GM21723 (cell line): ENCODE data around the gene PPID.
"Not testable (repeated sequence)": the region's sequence is repeated elsewhere in the genome, so short reads cannot be mapped to it uniquely, and the experiment has no call there.

Experiments used
- ATAC-seq: cut with Tn5 transposase; IDR thresholded peaks from one replicate; pipeline ENCODE4 v1.9.1; 2021; ENCODE audit warnings: mild to moderate bottlenecking, moderate library complexity; ENCODE audit not compliant: unreplicated experiment

The PPID gene

GRCh38 chr4:158722917-158723793 is at the start of gene PPID:
PPID (minus strand) TSS chr4:158723396; CDS start chr4:158723288, 108 bp downstream.
- ATAC-seq: peak; percentile 98

- no peak for ATAC-seq
Measured at GRCh38 chr4:158771776-158772175, 48.6 kb upstream of the PPID start.

- ATAC-seq: no peak
Measured at GRCh38 chr4:158770671-158771070, 47.5 kb upstream of the PPID start.

GRCh38 chr4:158769175-158769921 is 46.2 kb upstream of the PPID start:
- peak; percentile 39 for ATAC-seq

DNA sequence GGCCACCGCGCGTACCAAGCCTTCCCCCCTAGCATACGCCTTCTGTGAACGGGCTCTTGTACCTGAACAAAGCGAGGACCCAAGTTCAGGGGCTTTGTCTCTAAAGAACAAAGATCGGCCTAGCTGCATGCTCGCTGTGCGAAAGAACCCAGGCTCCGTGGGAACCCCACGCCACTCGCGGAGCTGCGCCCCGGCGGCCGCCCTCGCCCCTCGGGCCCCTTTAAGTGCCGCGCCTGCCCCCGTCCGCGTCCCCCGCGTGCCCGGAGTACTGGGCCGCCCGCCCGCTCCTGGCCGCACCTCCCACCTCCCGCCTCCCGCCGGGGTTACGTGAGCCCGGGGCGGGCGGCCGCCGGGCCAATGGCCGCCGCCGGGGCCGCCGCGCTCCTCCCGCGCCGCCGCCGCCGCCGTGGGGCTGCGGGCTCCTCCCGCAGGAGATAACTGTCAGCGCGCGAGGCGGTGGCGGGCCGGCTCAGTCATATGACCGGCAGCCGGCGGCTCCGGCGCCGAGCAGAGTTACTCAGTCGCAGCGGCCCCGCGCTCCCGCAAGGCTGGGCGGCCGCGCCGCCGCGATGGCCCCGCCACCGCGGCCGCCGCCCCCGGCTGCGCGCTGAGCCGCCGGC is 45.5 kb upstream of the PPID start, which contains the start of gene FNIP2:
Gene FNIP2, plus strand, starts transcription at position 472 of the 620 bp plus-strand sequence. CDS start 187 bp downstream, outside the sequence.
- peak; percentile 90 for ATAC-seq

DNA sequence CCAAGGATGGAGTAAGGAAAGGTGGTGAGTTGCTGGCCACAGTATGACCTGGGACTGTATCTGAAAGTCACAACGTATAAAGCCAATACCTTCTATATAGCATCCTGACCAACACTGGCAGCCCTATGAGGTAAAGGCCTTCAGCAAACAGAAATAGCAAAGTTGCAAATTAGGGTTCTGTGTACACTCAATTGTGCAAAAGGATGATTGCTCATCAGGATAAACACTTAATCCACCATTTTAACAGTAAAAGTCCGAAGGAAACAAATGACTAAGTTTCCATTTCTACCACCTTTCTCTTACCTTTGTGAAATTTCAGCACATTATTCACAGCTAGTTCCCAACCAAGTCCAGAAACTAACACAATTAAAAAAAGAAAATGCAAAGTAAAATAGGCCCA is 44.3 kb upstream of the PPID start:
- ATAC-seq: no peak

DNA sequence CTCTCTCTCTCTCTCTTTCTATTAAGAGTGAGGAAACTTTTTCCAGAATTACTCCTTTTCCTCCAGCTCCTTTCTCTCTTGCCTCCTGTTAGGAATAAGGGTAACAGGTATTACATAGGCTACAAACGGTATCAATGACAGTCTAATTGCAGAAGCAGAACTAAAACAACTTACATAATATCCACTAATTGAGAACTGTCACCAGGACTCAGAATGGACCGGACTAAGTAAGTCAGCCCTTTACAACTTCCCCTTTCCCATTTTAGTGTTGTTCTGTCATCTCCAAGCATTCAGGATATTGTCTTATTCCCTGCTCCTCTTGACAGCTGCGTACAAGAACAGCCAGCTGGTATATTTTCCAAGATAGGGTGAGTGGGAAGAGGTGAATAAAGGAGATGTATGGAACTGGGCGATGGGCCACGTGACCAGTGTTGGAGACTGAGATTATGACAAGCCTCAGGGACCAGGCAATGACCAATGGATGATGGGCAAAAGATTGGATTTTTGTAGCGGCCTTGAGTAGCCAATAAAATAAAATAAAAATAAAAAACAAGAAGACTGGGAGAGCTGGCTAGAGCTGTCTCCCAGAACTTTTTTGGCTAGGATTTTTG is 43.3 kb upstream of the PPID start:
- no peak for ATAC-seq

GRCh38 chr4:158763462-158763861 is 40.3 kb upstream of the PPID start:
- no peak for ATAC-seq

- no peak for ATAC-seq
Measured at GRCh38 chr4:158762553-158762952, 39.4 kb upstream of the PPID start.

DNA sequence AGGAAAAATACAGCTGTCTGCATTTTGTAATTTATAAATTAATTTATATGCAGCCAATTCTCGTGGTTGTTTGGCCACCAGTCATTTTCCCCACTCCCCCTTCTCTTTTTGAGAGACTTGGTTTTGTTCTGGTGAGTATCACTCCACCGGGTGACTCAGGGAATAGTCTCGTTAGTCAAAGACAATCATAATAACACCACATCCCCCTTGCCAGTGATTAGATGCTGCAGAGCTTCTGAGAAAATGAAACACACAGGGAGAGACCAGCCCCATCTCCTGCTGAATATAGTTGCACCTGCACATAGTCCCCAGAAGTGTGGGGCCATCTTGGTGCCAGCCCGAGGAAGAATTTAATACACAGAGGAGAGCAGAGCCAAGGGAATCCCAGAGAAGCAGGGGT is 37.7 kb upstream of the PPID start:
- ATAC-seq: no peak

DNA sequence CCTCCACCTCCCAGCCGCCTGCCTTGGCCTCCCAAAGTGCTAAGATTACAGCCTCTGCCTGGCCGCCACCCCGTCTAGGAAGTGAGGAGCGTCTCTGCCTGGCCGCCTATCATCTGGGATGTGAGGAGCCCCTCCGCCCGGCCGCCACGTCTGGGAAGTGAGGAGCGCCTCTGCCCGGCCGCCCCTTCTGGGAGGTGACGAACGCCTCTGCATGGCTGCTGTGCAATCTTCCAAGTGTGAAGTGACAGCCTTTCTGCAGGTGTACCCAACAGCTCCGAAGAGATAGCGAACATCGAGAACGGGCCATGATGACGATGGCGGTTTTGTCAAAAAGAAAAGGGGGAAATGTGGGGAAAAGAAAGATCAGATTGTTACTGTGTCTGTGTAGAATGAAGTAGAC is 36.3 kb upstream of the PPID start:
- ATAC-seq: not testable (repeated sequence)

DNA sequence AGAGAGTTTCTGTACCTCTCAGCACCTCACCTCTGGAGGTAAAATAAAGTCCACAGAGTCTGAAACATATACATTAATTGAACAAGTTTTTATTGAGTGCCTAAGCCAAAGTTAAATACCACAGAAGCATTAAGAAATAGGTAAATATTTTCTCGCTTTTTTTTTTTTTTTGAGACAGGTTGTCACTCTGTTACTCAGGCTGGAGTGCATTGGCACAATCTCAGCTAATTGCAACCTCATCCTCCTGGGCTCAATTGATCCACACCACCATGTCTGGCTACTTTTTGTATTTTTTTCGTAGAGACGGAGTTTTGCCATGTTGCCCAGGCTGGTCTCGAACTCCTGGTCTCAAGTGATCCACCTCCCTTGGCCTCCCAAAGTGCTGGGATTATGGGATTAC is 35.5 kb upstream of the PPID start:
- ATAC-seq: no peak

DNA sequence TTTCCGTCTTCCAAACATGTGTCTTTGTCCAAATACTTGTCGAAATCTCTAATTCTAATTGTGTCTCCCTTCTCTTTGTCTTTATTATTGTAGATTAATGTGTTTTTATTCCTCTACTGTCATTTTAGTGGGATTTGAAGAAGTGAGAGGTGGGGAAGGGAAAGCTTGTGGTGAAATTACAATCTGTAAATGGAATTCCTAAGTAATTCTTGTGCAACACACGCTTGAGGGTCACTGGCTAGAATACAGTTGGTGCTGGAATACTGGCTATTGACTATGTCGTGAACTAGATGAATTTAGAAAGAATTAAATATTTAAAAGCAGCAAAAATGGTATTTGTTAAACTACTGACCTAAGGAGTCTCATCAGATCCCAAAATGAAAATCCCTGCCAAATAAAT is 34.9 kb upstream of the PPID start:
- ATAC-seq: no peak

GRCh38 chr4:158756588-158756987 is 33.4 kb upstream of the PPID start:
- ATAC-seq: no peak

- ATAC-seq: not testable (repeated sequence)
Measured at GRCh38 chr4:158755819-158756218, 32.6 kb upstream of the PPID start.

DNA sequence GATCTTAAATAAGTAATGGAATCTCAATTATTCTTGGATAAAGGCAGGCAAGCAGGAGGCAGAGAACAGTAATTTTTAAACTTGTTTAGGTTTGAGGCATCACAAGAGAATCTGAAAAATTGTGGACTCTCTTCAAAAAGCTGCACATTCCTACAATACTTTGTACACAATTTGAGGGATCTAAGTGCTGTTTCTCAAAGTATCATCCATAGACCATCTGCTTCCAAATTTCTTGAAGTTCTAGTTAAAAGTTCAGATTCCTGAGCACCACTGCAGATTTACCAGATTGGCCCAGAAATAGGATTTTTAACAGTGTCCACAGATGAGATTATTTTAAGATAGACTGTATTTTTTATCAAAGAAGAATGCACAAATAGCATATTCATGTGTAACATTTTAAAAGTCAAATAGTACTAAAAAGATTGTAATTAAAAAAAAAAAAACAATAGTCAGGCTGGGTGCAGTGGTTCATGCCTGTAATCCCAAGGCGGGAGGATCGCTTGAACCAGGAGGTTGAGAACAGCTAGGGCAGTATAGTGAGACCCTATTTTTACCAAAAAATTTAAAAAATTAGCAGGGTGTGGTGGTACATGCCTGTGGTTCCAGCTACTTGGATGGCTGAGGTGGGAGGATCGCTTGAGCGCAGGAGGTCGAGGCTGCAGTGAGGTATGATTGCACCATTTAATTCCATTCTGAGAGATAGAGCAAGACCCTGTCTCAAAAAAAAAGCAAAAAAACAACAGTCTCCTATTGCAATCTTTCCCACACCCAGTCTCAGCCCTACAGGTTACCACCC is 31.4 kb upstream of the PPID start:
- no peak for ATAC-seq

DNA sequence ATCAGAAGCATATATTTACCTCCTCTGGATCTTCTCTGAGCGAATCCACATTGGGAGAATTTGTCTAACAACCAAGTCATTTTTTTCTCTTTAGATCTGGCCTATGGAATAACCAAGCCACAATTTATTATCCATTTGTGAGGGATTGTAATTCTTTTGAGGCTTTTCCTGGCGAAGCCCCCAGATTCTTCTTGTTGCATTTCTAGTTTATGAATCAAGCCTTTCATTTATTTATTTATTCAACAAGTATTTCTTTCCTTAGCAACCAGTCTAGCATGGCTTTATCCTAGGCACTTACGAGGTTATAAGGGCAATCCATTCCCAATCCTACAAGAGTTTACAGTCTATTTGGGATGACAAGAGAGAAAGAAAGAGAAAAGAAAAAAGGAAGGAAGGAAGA is 27.2 kb upstream of the PPID start:
- ATAC-seq: no peak

DNA sequence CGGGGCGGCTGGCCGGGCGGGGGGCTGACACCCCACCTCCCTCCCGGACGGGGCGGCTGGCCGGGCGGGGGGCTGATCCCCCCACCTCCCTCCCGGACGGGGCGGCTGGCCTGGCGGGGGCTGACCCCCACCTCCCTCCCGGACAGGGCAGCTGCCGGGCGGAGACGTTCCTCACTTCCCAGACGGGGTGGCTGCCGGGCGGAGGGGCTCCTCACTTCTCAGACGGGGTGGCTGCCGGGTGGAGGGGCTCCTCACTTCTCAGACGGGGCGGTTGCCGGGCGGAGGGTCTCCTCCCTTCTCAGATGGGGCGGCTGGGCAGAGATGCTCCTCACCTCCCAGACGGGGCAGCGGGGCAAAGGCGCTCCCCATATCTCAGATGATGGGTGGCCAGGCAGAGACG is 23.3 kb upstream of the PPID start:
- not testable (repeated sequence) for ATAC-seq

- no peak for ATAC-seq
Measured at GRCh38 chr4:158741326-158742021, 18.3 kb upstream of the PPID start.

- ATAC-seq: no peak
Measured at GRCh38 chr4:158739600-158739999, 16.4 kb upstream of the PPID start.
